Ascending aorta (tissue), 2 donors: ENCODE results near the gene C4orf17. TPM values are rescaled to one million over a fixed set of nuclear protein-coding genes. Genes with fewer than 3 reads are reported as not detected.

Source experiments
- DNase-seq, 2 donors: peaks; one replicate each; pipeline ENCODE4 v3.0.0-alpha.2; 2019; ENCODE audit warnings: low spot score in 2 of 2
- H3K27ac ChIP-seq, 2 donors: fragments of 200-600 bp; sonication (generic); one replicate each; pipeline ENCODE4 v1.5.1; 2016 to 2017; ENCODE audit warnings: mild to moderate bottlenecking in 1 of 2
- H3K27me3 ChIP-seq: fragments of 200-600 bp; sonication (generic); one replicate; pipeline ENCODE4 v1.5.1; 2017
- H3K36me3 ChIP-seq, 2 donors: fragments of 200-600 bp; sonication (generic); one replicate each; pipeline ENCODE4 v1.5.1; 2016
- H3K4me1 ChIP-seq, 2 donors: fragments of 200-600 bp; sonication (generic); one replicate each; pipeline ENCODE4 v1.5.1; 2016 to 2017; ENCODE audit warnings: mild to moderate bottlenecking in 1 of 2
- H3K4me3 ChIP-seq, 2 donors: fragments of 200-600 bp; sonication (generic); one replicate each; pipeline ENCODE4 v1.5.1; 2016 to 2017; ENCODE audit warnings: mild to moderate bottlenecking in 1 of 2
- H3K9me3 ChIP-seq, 2 donors: fragments of 200-600 bp; sonication (generic); one replicate each; pipeline ENCODE4 v1.5.1; 2016
- CTCF ChIP-seq, 3 experiments: fragments of 200-600 bp in 2 of 3; fragments of 450-650 bp in 1 of 3; sonication (generic) in 2 of 3; IDR thresholded peaks; one replicate each; pipeline ENCODE4 v1.5.1; 2016 to 2019; ENCODE audit warnings: antibody characterized with exemption in 3 of 3, mild to moderate bottlenecking in 1 of 3, moderate library complexity in 1 of 3
- intact Hi-C: fragments of 100-400 bp; cut with DNase I; formaldehyde crosslinking; loops from one replicate; pipeline ENCODE4 v1.15.1; 2023
- total RNA-seq: library from RNA; depleted of rRNA; stranded (reverse); fragments of >200 nt; gene quantifications from one replicate; pipeline ENCODE4 v1.1.0, GENCODE V29; 2016

Gene C4orf17
- total RNA-seq, 1 donor from 2014 or later = not detected

DNA sequence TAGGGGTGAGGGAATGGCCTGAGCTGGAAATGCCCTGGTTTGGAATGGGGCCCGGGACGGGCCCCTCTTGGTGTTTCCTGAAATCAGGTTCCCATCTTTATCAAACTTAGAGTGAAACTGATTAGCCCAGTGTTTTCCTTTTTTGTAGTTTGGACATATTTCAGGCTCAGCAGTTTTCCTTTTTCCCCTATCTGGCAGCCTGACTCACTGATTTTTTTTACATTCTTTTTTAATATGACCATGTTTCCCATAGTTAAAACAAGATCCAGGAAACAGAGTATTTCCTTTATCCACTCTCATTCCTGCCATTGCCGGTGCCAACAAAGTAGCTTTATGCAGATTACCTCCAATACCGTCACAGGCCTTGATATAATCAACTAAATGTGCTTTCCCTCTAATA, 20.5 kb upstream of the C4orf17 start:
- no peaks in the 10 kb centered on the region for H3K27me3 ChIP-seq
- no peak for TF ChIP-seq CTCF (IDR thresholded peaks at IDR 0.05)
- H3K4me3 ChIP-seq = no peak overlapping the region
- H3K27ac ChIP-seq = no peak overlapping the region
- no peak for DNase-seq
- no peaks in the 10 kb centered on the region for H3K4me1 ChIP-seq
- H3K9me3 ChIP-seq = peaks cover 7 to 11% of the 10 kb centered on the region in 2 donors
- intact Hi-C loops = no loop called here
- H3K36me3 ChIP-seq = no peaks in the 10 kb centered on the region

DNA sequence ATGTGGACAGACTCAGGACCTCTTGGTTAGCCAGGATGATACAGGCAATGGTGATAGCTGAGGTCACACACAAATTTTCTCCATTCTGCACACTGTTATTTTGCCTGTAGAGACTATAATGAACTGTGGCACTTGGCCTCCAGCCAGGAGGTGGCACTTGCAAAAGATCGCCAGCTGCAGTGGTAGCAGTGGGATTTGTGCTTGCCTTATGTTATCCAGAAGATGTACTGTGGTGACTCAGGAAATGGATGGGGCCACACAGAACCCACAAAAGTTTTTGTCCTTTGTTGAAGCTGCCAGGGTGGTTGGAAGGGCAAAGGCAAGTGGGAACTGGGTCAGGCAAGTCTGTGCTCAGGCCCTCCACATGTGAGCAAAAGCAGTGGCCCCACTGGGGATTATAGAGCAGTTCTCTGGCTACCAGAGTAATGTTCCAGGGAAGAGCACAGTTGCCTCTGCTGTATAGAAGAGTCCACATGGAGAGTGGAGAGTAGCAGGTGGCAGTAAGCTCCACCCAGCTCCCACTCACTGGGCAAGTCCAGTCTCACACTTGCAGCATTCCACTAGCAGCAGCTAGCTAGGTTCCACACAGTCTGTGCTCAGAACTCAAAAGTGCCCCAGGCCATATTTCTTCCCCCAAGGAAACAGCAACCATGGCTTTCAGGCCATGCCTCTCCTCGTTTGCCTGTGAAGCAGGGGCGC, 5.9 kb upstream of the C4orf17 start:
- H3K27ac ChIP-seq = no peak overlapping the region
- no peak for DNase-seq
- intact Hi-C loops = no loop called here
- H3K27me3 ChIP-seq = no peaks in the 10 kb centered on the region
- H3K4me1 ChIP-seq = no peaks in the 10 kb centered on the region
- no peak overlapping the region for H3K4me3 ChIP-seq
- TF ChIP-seq CTCF (IDR thresholded peaks at IDR 0.05) = no peak
- no peaks in the 10 kb centered on the region for H3K36me3 ChIP-seq
- H3K9me3 ChIP-seq = no peaks in the 10 kb centered on the region

DNA sequence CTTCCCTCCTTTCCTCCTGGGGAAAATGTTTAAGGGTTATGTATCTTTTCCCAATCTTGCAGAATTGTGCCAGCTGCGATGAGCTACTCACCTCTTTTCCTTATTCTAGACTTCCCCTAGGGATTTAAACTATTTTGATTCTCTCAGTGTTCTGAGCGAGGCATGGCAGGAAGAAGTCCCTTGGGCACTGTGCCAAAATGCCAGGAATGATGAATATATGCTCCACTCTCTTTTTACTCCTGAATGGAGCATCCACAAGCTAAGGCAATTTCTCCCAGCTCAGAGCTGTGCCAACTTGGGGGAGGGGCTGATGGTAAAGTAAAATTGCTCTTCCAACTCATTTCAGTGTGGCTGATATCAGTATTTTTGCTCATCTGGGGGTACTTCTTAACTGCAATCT, 4.0 kb upstream of the C4orf17 start:
- TF ChIP-seq CTCF (IDR thresholded peaks at IDR 0.05) = no peak
- DNase-seq = no peak
- Histone ChIP-seq H3K9me3 (no peaks in the 10 kb centered on the region), H3K27me3 (no peaks in the 10 kb centered on the region), H3K36me3 (no peaks in the 10 kb centered on the region), H3K4me1 (no peaks in the 10 kb centered on the region), H3K4me3 (no peak overlapping the region), H3K27ac (no peak overlapping the region)
- intact Hi-C loops = no loop called here

DNA sequence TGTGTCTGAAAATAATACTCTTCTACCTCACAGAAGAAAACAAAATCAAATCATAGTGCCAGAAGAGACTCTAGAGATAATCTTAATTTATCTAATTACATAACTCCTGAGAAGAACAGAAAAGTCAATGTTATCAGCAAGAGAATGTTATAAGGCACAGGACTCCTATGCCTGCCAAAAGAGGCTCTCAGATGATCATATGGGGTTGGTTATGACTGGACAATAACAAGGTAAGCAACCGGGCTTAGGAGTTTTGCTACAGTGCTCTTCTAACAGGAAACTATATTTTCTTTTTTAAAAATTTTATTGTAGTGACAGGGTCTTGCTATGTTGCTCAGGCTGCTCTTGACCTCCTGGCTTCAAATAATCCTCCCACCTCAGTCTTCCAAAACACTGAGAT, 3.5 kb upstream of the C4orf17 start:
- H3K36me3 ChIP-seq = no peaks in the 10 kb centered on the region
- H3K9me3 ChIP-seq = no peaks in the 10 kb centered on the region
- H3K4me1 ChIP-seq = no peaks in the 10 kb centered on the region
- no peak overlapping the region for H3K27ac ChIP-seq
- H3K4me3 ChIP-seq = no peak overlapping the region
- no peak for DNase-seq
- no peaks in the 10 kb centered on the region for H3K27me3 ChIP-seq
- TF ChIP-seq CTCF (IDR thresholded peaks at IDR 0.05) = no peak
- intact Hi-C loops = no loop called here

DNA sequence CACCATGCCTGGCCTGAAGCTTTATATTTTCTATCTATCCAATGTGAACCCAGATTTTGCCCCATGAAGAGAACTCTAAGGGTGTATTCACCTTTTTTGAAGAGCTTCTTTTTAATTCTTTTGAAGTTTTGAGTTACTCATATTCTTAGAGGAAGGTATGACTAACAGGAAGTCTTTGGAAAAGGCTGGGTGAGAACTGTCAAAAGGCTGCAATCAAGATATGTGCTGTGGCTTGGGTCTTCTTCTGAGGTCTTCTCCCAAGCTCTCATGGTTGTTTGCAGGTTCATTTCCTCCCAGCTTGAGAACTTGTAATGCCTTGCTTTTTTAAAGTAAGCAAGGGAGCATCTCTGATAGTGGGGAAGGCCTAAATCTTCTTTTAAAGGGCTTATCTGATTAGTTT, 3.1 kb upstream of the C4orf17 start:
- TF ChIP-seq CTCF (IDR thresholded peaks at IDR 0.05) = no peak

More for the DNA sequence above, 3.1 kb upstream of the C4orf17 start:
- Histone ChIP-seq H3K9me3 (no peaks in the 10 kb centered on the region), H3K27me3 (no peaks in the 10 kb centered on the region), H3K27ac (no peak overlapping the region), H3K4me3 (no peak overlapping the region), H3K4me1 (no peaks in the 10 kb centered on the region), H3K36me3 (no peaks in the 10 kb centered on the region)
- no peak for DNase-seq
- intact Hi-C loops = no loop called here
